GM21717 (cell line): ENCODE data around the gene POLDIP2.

Source experiments
- ATAC-seq: cut with Tn5 transposase; IDR thresholded peaks from one replicate; pipeline ENCODE4 v1.9.1; 2021; ENCODE audit warnings: mild to moderate bottlenecking, moderate library complexity; ENCODE audit not compliant: unreplicated experiment

The POLDIP2 gene

DNA sequence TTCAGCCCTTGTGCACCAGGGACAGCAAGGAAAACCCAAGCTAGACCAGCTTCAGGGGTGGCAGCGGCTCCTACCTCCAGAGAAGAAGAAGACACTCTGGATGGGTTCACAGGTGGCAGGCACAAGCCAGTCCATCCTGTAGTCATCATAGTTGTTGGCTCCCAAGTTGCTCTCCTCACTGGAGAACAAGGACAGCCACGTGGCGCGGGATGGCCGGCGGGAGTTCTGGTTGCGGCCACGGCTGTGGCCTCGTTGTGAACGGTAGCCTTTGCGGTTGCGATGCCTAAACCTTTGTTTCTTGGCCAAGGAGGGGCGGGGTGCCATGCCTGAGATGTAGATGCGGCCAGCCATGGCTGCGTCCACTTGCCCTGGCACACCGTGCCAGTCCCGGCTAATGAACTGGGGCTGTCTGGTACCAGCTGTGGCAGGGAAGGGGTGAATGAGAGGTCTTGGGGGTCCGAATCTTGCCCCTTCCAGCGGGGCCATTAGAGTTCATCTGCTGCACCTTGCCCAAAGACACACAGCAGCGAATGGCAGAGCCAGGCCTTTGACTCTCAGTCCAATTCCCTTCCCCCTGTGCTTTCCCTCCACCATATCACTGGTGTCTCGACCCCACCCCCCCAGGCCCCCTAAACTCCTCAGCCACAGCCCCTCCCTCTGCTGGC lies 10.4 kb upstream of the POLDIP2 start:
- ATAC-seq: no peak

GRCh38 chr17:28366605-28367004 lies 9.3 kb upstream of the POLDIP2 start:
- ATAC-seq: no peak

DNA sequence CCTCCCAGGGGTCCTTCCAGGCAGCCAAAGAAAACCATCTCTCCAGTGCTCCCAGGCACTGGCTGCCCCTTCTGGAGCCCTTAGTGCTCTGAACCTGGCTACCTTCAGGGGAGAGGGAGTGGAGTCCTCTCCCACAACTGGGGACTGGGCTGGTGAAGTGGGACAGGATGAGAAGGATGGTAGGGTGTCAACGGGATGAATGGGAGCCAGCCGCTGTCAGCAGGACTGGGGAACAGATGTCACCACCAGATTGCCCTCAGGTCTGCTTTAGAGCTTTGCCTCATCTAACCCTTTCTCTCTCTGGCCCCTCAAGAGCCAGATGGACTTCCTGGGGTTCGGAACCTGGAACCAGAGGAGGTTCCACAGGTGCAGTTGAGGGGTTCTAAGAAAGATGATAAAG lies 8.2 kb upstream of the POLDIP2 start:
- ATAC-seq: no peak

DNA sequence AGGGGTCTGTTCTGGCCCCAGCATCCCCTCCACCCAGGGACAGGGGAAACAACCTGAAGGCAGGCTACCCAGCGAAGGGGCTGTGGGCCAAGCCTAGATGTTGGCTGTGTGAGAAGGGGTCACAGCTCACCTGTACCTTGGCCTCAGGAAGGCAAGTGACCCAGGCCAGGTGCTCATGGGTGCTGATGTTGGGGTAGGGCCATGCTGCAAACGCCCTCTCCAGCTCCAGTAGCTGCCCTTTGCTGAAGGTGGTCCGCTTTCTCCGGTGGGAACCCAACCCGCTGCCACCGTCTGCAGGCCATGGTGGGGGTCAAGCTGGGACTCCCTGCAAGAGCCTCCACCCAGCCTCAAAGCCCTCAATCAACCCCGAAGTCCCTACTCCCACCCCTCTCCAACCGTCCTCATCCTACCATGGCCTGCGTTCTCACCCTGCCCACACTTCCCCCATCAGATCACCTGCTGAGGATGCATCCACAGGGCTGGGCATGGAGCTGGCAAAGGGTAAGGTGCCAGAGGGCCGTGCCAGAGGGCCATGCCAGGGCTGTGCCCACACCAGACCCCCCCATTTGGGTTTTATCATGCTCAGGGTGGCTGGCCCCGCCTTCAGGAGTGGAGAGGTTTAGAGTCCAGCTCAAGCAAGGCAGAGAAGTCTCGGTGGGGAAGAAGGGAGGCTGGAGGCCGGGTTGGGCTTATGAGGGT lies 7.5 kb upstream of the POLDIP2 start, which contains the start of gene SEBOX:
TSS of gene SEBOX (minus strand) at position 535 of the 699 bp plus-strand sequence. CDS start at position 487, 48 bp downstream.
- ATAC-seq: no peak

- ATAC-seq: no peak
These were observed 6.7 kb upstream of the POLDIP2 start for GRCh38 chr17:28363776-28364650.

DNA sequence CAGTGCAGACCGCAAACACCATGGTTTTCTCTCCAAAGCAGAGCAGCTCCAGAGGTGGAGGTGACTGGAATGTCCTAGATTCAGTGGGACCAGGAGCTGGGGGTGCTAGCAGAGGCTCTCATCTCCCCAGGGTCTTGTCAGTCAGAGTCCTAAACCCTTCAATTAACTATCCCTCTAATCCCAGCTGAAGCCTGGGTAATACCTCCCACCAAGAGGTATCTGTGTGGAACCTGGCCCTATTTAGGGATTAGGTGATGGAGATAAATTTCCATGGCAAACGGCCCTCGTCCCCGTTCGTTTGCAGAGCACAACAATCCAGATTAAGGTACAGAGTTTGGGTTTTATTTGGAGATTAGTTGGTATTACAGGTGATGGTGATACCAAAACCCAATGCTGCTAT lies 5.9 kb upstream of the POLDIP2 start:
- no peak for ATAC-seq

GRCh38 chr17:28357901-28358197 lies 522 bp upstream of the POLDIP2 start:
- no peak for ATAC-seq

DNA sequence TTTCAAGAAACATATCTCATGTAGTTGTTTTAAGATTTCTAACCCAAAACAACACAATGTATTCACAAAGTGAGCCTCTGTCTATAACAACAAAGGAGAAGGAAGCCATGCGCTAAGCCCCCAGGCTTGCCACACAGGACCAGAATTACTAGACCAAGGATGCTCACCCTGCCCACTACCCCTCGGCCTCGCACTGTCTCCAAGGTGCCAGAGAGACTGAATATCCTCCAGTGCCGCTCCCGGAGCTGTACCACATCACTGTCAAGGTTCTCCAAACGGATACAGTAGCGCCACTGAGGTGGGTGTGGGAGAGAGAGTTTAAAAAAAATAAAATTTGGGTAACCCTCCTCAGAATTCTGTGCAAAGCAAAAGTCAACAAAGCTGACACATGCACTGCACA lies 7.1 kb downstream of the POLDIP2 start:
- no peak for ATAC-seq

DNA sequence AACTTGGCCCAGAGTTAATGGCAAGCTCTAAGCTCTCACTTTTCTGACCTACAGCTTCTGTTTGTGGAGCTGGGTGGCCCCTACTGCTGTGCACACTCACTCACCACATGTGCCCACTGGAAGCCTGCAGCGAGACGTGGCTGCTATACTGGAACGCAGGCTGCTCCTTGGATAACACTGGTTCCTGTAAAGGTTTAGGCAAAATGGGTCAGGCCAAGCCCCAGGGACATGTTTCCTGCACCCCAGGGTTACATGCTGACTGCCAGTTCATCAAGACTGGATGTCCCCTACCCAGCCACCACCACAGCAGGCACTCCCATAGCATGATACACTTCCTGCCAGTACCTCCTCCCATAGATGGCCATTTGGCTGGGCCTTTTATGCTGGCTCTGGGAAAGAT lies 8.3 kb downstream of the POLDIP2 start:
- no peak for ATAC-seq

DNA sequence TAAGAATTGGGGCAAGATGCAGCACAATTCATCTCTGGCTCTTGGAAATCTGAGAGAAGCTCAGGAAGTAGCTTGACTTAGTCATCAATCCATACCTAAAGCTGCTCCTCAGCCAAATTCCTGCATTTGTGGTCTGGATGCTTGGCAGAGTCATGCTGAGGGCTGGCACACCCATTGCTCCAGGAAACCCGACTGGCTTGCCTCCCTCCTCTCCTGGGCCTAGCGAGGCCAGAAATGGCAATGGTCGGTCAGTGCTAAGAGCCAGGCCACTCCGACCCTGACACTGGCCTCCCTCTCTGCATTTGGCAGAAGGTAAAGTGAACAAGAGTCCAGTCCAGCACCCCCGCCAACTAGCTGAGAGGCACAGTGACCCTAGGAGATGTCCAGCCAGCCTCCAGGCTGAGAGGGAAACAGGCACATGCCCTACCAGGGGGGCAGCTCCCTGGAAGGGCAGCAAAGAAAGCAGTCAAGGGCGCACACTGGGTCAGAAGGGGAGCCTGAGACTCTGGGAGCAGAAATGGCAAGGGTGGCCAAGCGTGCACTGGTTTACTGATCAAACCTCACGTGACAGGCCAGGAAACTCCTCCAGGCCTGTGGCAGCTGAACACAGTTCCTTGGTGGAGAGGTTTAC lies 10.0 kb downstream of the POLDIP2 start:
- no peak for ATAC-seq

DNA sequence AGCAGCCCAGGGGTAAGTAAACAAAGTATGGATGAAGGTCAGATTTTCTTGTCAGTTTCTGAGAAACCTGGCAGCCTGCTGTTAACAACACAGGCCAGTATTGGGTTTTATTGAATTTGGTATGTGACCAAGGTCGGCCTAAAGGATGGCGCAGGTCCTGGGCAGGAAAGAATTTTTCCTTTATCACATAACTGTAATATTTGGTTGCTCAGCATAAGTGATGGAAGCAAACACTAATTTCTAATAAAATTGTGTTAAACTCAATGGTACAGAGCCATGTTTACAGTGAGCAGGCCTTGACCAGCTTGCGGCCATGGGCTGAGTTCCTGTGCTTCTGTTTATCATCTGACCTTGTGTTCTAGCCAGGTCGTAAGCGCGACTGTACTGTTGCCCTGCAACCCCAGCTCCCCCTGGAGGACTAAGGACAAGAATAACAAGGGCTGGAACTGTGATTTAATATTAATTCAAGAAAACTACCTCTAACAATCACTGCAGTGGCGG lies 10.5 kb downstream of the POLDIP2 start:
- ATAC-seq: no peak

- no peak for ATAC-seq
These were observed 11.1 kb downstream of the POLDIP2 start for GRCh38 chr17:28346199-28346580.

GRCh38 chr17:28345419-28346198 lies 11.7 kb downstream of the POLDIP2 start:
- ATAC-seq: no peak

GRCh38 chr17:28344435-28344901 lies 12.9 kb downstream of the POLDIP2 start:
- ATAC-seq: no peak

DNA sequence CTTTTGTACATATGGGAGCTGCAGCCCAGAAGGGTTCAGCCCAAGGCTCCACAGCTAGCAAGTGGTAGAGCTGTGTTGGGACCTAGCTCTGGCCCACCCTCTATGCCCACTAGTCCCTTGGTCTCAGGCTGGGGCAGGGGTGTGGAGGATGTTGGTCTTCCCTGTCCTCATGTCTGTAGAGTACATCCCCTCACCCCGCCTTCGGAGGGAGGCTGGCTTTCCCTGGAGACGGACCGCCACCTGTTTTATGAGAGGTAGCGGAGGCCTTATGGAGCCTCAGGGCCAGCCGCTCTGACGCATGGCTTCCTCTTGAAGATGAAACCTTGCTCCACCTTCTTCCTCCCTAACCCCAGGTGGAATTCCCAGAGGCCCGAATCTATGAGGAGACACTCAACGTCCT lies 13.3 kb downstream of the POLDIP2 start:
- ATAC-seq: no peak

GRCh38 chr17:28343491-28343932 lies 13.8 kb downstream of the POLDIP2 start:
- no peak for ATAC-seq

GRCh38 chr17:28342313-28342712 lies 15.0 kb downstream of the POLDIP2 start:
- no peak for ATAC-seq

DNA sequence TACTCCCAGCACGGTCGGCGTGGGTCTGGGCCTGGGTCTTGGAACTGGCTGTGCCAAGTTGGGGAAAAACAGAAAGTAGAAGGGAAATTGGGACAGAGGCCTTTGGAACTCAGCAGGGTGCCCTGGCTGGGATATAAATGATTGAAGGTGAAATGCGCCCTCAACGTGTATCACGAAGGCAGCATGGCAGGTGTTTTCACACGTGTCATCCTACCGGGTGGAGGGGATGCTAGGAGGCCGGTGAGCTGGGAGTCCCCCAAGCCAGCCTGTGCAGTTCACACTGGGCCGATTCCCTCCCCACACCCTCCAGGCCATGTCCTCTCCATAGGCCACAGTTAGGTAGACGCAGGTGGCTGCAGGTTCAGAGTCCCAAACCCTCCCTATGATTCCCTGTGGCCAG lies 15.8 kb downstream of the POLDIP2 start:
- no peak for ATAC-seq

DNA sequence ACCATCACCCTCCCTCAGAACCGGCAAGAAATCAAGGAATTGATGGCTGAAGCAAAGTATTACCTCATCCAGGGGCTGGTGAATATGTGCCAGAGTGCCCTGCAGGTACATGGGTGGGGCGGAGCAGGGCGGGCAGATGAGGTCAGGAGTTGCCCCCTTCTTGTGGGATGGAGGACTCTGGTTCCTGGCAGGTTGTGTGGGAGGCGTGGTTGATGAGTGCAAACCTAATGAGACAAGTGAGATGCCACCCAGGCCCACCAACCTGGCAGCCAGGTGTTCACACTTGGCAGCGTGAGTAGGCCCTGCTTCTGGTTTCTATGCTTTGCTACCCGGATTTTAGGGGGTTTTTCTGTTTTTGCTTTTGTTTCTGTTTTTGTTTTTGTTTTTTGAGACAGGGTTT lies 17.0 kb downstream of the POLDIP2 start:
- ATAC-seq: no peak

- ATAC-seq: no peak
These were observed 17.9 kb downstream of the POLDIP2 start for GRCh38 chr17:28339431-28339830.
